ENCODE results near the gene CLCNKA.
A peak's percentile ranks its signal among the peaks of the same experiment; 100 is the strongest.

The CLCNKA gene

DNA sequence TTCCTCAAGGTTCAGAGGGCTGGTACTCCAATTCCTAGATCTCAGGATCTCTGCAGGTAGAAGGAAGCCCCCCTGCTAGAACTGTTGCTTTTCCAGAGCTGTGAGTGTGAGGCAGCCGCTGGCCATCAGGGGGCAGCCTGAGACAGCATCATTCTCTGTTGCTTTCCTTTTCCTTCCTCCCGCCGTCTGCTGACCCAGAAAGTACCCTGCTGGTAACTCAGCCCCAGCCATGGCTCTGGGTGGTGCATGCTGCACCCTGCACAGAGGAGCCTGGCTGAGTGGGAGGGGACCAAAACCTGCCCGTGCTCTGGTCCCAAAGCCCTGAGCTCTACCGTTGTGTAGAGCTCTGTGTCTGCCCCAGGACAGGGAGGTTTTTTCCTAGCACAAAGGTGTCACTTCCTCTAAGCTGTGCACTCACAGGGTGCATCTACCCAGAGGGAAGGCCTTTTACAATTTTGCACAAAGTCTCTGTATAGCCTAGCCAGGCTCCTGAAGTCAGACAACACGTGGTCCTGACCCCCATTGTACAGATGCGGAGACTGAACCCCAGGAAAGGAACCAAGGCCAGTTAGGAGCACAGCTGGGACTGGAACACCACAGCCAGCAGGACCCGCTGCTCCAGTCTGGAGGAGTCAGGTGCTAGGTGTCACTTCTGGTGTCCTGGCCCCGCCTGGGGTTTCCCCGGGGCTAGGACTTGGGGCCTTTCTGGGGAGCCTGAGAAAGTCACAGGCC is 57.3 kb downstream of the CLCNKA start:
- no peak overlapping the region for H3K4me3 ChIP-seq (ENCODE audit: low read depth, low read length)
- DNase-seq (ENCODE audit: low read depth): peak; percentile 3
- peak; percentile 73 for TF ChIP-seq CTCF (IDR thresholded peaks at IDR 0.05; ENCODE audit: control insufficient read depth, extremely low read depth, insufficient read depth)

GRCh38 chr1:16080422-16081150 is 58.8 kb downstream of the CLCNKA start:
- no peak overlapping the region for H3K4me3 ChIP-seq (ENCODE audit: low read depth, low read length)
- TF ChIP-seq CTCF (IDR thresholded peaks at IDR 0.05; ENCODE audit: control insufficient read depth, extremely low read depth, insufficient read depth): no peak
- DNase-seq (ENCODE audit: low read depth): no peak

GRCh38 chr1:16081636-16082035 is 59.8 kb downstream of the CLCNKA start:
- H3K4me3 ChIP-seq (ENCODE audit: low read depth, low read length): no peak overlapping the region
- TF ChIP-seq CTCF (IDR thresholded peaks at IDR 0.05; ENCODE audit: control insufficient read depth, extremely low read depth, insufficient read depth): no peak
- DNase-seq (ENCODE audit: low read depth): no peak

GRCh38 chr1:16082283-16083038 is 60.6 kb downstream of the CLCNKA start:
- H3K4me3 ChIP-seq (ENCODE audit: low read depth, low read length): no peak overlapping the region
- peak; percentile 15 for DNase-seq (ENCODE audit: low read depth)
- TF ChIP-seq CTCF (IDR thresholded peaks at IDR 0.05; ENCODE audit: control insufficient read depth, extremely low read depth, insufficient read depth): peak; percentile 63

DNA sequence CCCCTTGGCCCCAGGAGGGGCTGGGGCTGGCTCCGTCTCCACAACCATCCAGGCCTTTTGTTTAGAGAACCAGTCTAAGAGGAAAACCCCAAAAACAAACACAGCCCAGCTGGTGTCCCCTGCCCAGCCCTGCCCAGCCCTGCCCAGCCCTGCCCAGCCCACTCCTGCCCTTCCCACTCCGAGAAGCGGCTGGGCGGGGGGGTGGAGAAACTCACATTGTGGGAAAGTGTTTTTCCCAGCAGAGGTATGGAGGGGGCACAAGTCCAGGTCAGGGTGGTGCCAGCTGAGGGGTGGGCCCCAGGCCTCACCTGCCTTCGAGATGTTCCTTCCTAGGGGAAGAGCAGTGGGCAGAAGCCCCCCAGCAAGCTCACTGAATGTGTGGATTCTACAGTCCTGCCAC is 61.6 kb downstream of the CLCNKA start:
- no peak overlapping the region for H3K4me3 ChIP-seq (ENCODE audit: low read depth, low read length)
- DNase-seq (ENCODE audit: low read depth): no peak
- TF ChIP-seq CTCF (IDR thresholded peaks at IDR 0.05; ENCODE audit: control insufficient read depth, extremely low read depth, insufficient read depth): no peak
